GM19351 (cell line): ENCODE measurements around the gene RCN2.
A peak's percentile ranks its signal among the peaks of the same experiment; 100 is the strongest.
"Not testable (repeated sequence)": the region's sequence is repeated elsewhere in the genome, so short reads cannot be mapped to it uniquely, and the experiment has no call there.

Experiments used
- ATAC-seq: cut with Tn5 transposase; IDR thresholded peaks from one replicate; pipeline ENCODE4 v1.9.1; 2021; ENCODE audit warnings: mild to moderate bottlenecking, moderate library complexity; ENCODE audit not compliant: unreplicated experiment

The RCN2 gene

DNA sequence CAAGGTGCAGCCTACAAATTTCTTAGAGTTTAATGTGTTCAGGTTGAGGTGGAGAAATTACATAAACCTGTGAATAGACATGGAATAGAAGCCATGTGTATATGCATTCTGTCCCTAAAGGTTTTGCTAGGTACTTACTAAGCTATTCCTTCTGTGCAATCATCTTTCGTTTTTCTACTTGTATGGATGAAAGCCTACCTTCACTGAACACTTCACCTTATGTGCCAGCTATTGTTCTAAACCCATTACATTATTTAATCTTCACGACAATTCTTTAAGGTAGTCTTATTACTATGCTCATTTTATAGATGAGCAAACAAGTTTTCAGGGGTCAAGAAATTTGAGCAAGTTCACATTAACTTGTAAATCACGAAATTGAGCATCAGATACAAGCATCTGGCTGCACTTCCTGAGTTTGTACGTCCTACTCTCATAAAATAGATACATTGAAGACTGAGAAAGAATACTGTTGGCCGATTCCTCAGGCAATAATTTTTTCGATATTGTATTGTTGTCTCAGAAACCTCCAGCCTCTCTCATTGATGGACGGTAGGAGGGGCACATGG, 635 bp upstream of the RCN2 start:
- no peak for ATAC-seq

DNA sequence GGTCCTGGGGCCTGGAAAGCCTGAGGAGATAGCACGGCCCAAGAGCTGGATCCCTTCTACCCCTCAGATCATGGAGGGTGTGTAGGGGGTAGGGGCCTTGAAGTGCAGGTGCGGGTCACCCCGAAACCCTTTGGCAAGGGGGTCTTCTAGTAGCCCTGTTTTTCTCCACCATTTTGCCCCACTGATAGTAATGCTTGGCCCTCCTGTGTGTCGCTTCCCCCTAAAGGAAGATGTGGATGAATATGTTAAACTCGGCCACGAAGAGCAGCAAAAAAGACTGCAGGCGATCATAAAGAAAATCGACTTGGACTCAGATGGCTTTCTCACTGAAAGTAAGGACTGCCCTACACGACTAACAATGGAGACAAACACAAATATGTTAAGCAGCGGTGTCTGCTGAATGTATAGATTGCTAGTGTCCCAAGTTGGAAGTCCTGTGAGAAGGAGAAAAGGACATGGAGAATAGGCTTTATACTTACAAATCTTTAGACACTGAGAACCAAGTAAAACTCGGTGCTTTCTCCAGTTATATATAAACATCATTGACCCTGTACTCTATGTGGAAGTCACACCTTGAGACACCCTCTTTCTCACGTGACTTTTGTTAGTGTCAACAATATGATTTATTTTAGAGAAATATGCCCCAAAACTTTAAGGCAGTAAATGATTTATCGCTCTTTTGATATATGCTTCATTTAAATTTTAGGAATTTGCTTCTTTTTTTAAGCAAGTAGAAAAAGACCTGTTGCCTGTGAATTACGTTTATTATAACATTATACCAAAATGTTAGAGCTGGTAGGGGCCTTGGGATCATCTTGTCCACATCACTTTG, 802 bp downstream of the RCN2 start:
- peak; percentile 11 for ATAC-seq

DNA sequence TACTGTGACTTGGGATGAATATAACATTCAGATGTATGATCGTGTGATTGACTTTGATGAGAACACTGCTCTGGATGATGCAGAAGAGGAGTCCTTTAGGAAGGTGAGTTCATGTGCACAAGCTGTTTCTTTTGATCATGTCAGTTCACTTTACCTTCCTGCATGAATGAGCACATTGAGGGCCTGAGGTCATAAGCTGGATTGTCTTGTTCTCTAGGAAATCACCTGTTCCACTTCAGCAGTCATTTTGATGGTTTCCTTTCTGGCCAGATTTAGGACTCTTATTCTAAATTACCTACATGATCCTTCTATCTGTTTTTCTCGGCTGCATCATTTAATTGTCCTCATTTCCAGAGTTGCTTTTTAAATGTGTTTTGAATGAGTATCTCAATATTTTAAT, 4.1 kb downstream of the RCN2 start:
- ATAC-seq, result no peak

DNA sequence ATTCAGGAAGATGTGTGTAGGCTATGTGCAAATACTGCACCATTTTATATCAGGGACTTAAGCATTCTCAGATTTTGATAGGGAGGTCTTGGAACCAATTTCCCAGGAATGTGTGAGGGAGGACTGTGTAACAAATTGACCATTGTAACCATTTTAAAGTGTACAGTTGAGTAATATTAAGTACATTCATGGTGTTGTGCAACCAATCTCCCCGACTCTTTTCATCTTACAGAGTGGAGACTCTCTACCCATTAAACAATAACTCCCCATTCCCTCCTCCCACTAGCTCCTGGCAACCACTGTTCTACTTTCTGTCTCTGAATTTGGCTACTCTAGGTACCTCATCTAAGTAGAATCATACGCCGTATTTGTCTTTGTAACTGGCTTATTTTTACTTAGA, 5.1 kb downstream of the RCN2 start:
- ATAC-seq, result no peak

DNA sequence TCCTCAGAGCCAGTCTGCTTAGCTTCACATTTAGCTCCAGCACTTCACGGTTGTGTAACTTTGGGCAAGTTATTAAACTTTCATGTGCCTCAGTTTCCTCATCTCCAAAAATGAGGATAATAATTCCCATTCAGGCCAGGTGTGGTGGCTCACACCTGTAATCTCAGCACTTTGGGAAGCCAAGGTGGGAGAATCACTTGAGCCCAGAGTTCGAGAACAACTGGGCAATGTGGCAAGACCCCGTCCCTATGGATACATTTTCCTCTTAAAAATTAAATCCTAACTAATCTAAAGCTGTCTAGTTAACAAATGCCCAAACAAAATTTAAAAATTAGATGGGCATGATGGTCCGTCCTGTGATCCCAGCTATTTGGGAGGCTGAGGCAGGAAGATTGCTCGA, 7.2 kb downstream of the RCN2 start:
- no peak for ATAC-seq

DNA sequence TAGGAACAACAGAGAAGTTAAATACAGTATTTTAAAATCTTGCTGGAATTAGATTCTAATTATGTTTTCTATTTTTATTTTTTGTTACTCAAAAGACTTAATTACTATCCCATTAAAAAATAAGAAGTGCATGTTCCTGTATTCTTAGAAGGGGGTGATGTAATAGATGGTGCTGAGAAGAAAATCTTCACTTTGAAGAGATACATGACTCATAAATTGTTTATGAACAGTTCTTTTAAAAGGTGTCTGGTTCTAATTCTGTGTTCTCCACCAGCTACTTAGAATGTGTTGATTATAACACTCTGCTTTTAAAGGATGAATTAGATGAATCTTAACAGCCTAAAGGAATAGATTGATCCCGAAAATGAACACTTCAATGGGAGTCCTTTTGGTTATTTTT, 8.2 kb downstream of the RCN2 start:
- ATAC-seq, result no peak

DNA sequence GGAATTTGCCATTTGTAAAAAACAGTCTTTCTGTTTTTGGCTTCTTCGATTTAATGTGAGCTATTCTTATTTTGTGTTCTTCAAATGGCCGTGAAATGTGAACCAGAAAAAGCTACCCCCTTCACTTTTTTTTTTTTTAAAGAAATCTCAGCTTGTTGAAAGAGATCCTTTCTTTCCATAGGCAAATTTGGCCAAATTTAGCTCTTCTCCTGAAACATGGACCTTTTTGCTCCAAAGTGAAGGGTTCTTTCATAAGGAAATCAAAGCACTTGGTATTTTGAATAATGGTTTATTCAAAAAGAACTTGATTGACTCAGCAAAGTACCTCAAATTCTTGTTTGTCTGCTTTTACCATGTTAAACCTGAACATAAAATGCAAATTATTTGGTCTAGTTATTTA, 10.1 kb downstream of the RCN2 start:
- ATAC-seq, result no peak

DNA sequence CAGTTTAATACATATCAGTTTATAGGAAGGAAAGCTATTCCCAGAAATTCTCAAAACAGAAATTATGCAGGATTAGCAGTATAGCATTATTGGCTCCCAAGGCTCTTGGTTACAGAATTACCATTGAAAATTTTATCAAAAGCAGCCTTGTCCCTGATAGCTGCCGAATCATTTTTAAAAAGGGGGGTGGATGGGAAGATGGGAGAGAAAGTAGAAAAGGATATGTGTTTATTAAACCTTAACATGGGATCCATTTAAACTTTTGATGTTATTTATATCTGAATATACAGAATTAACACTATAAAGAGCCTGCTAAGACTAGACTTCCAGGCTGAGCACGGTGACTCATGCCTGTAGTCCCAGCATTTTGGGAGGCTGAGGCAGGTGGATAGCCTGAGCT, 10.8 kb downstream of the RCN2 start:
- no peak for ATAC-seq

DNA sequence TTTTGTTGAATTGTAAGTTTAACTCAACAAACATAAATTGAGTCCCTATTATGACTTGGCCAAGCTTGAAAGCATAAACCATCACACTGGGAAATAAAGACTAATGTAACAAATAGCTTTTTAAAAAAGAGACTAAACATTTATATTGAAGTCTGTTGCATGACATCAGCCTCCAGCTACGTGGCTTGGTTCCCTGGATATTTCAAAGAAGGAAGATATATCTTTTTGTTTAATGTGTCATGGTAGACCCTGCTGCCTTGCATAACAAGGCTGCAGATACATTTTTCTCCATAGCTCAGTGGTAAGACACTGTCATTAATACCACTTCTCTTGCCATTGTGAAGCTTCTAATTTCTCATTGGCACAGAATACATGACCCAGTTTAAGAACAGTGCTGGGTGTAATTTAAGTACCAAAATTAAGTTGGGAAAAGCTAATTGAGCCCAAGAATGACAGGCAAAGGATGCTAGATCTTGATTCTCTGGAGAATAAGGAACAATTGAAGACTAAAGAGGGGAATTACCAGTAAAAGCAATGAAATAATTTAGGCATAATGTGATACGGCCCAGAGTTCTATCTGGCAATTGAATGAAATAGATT, 14.0 kb downstream of the RCN2 start:
- ATAC-seq, result no peak

DNA sequence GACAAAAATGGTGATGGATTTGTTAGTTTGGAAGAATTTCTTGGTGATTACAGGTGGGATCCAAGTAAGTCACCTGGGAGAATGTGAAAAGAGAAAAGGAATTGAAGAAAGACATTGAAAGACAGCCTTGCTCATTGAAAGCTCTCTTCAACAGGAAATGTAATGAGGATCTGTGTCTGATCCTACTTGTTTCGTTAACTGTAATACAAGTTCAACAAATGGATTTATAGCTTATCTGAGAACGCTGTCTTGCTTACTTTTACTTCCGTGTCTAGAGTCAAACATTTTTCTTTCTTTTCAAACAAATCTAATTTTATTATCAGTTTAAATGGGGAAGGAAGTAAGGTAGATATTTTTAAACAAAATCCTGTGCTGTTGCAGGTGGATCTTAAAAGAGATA, 15.9 kb downstream of the RCN2 start:
- ATAC-seq, result no peak

DNA sequence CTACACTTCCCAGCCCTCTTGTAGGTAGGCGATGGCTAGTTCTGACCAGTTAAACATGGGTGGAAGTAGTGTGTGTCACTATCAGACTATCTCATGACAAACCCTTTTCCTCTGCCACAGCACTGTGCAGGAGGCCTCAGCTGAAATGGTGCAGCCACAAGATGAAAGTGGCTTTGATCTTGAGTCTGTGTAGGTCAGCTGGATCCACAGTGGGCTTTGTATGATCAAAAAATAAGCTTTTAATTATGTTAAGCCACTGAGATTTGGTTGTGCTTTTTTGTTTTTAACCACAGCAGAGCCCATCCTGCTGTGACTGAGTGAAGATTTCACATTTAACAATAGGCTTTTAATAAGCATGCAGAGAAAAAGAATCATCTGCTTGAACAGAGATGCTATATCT, 19.7 kb downstream of the RCN2 start:
- ATAC-seq, result no peak

DNA sequence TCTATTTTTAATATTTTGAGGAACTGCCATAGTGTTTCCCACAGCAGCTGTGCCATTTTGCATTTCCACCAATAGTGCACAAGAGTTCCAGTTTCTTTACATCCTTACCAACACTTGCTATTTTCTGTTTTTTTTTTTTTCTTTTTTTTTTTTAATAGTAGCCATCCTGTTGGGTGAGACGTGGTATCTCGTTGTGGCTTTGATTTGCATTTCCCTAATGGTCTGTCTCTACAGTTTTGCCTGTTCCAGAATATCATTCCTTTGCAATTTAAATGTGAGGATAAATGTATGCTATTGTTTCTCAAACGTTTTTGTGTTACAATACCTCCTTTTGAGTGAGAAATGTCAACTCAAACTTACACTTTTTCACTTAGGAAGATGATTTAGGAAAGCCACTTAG, 22.4 kb downstream of the RCN2 start:
- ATAC-seq, result no peak

DNA sequence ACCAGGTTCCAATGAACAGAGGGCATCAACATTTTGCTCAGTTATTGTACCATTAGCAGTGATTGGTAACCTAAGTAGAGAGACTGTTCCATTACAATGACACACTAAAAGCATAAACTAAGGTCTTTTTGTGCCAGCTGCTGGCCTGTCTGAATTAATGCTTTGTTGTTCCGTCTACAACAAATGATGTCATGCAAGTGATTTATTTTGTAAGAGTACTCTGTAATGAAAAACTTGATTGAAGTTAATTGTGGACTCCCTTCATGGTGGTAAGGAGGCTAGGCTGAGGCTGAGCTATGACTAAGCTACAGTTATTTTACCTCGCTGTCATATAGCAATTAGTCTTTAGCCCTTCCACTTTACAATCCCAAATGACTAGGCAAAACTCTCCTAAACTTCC, 23.2 kb downstream of the RCN2 start:
- no peak for ATAC-seq

DNA sequence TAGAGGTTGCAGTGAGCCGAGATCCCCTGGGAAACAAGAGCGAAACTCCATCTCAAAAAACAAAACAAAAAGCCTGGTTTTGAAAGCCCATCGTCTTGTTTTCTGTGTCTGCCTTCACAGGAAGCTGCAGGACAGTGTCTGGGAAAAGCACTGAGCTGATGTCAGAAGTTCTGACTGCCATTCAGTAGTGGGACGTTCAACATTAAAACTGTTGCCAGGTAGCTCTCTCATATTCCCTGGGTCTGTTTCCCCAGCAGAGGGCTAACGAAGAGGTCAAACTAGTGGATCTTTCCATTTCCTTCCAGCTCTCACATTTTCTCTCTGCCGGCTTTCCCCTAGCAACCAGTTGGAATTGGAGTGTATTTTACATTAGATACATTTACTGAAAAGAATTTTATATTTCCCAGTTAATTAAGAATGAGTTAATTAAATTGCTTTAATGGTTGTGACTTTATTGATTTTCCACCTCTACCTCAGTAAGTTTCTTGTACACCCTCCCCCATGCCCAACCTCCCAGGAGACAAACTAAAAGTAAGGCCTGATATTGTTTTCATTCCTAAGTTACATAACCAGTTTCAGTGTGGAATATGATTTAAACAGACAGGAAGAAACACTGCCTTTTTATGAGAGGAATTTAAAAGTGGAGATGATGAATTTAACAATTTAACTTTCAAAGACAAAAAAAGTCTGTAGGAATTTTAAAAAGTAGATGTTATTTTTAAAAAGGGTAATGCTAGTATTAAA, 29.9 kb downstream of the RCN2 start:
- no peak for ATAC-seq

DNA sequence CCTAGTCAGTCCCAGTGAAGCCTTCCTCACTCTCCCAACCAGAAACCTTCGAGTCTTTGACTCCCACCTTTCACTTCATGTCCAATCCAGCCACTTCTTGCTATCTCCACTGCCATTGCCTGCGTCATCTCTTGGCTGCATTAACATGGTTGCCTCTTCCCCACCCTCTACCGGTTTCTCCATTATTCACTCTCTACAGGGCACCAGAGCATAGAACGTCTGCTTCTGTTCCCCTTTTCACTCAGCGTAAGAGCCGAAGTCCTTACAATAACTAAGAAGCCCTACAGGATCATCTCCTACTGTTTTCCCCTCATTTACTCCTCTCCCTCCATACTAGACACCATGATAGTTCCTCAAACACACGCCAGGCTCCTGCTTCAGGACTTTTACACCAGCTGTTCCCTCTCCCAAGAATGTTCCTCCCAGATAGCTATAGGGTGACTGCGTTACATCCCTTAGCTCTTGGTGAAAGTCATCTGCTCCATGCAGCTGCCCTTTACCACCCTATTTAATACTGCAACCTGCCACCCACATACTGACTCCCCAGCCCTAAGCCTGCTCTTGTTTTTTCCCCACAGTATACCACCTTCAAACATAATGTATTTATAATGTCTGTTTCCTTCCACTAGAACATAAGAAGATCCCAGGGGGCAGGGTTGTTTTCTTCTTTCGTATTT, 30.9 kb downstream of the RCN2 start:
- ATAC-seq, result no peak

DNA sequence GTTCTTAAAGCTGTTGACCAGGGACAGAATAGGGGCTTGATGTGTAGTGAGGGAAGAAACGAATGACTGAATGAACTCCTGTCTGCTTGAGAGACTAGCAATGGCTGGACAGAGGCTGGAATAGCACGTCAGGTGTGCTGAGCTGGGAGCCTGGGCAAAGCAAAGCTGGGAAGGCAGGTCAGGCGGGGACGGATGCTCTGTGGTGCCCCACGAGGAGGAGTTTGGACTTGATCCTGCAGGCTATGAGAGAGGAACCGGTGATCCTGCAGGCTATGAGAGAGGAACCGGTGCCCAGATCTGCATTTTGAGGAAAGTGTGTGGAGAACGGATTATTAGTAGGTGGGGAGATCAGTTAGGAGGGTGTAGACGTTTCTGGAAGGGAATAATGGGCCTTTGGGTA, 32.0 kb downstream of the RCN2 start:
- no peak for ATAC-seq

DNA sequence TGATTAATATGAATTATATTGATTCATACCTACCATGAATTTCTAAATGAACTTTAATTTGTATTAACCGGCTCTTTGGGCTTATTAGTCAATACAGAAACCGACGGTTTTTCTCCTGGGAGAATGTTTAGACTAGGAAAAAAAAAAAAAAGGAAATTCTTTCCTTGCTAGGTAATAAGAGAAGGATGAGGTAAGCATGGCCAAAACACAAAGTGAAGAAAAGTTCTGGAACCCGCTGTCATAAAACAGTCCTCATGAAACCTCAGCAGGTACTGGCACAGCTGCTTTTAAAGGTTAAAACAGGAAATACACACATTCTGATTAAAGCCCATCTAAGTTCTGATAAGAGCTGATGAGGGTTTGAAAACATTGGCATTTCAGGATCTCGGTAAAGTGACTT, 32.6 kb downstream of the RCN2 start:
- ATAC-seq, result no peak

DNA sequence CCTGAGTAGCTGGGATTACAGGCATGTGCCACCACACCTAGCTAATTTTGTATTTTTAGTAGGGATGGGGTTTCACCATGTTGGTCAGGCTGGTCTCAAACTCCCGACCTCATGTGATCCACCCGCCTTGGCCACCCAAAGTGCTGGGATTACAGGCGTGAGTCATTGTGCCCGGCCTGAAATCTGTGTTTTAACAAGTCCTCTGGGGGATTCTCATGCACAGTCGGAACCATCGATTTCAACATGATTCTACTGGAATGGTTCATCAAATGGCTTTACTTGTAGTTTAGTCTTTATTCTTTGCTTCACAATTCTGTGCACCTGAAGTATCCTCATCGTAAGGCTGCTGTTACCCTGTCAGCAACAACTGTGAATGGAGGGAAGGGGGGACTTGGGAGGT, 34.5 kb downstream of the RCN2 start:
- ATAC-seq, result not testable (repeated sequence)

DNA sequence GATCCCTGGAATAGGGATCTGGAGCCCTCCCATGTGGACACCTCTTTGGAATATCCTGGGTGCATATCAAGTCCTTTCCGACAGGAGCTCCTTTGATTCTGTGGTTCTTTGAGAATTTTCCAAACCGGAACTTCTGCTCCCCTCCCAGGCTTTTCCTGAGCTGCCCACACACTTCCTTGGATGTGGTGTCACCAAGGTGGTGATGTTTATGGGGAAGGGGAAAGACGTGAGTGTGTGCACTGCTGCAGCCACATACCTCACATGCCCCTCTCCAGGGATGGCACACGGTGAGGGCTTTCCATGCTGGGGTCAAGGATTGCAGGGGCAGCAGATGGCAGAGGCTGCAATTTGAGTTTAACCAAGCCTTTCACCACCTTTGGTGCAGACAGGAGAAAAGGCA, 35.5 kb downstream of the RCN2 start:
- ATAC-seq, result no peak

DNA sequence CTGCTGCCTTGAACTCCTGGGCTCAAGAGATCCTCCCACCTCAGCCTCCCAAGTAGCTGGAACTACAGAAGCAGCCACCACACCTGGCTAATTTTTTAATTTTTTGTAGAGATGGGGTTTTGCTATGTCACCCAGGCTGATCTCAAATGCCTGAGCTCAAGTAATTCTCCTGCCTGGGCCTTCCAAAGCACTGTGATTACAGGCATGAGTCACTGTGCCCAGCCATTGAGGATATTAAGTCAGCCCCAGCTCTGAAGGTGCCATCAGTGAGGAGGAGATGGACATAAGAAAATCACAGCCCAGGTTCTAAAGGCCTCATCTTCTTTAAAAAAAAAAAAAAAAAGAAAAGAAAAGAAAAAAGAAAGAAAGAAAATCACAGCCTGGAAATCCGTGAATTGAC, 36.8 kb downstream of the RCN2 start:
- ATAC-seq, result no peak
